ENCODE results near the gene NEDD9. TPM values are rescaled to one million over a fixed set of nuclear protein-coding genes. Genes with fewer than 3 reads are reported as not detected.
A peak's percentile ranks its signal among the peaks of the same experiment; 100 is the strongest.

The NEDD9 gene
- total and polyA plus RNA-seq, 2 donors (not counting 1 experiment from before 2014, with no cell fraction given): 38.9 to 46.2 TPM

GRCh38 chr6:11242711-11243110 is 10.2 kb upstream of the NEDD9 start:
- Histone ChIP-seq H3K27me3 (replicated peaks in 1 of 4; ENCODE audit: control extremely low read depth in 1 of 4, control insufficient read depth in 3 of 4, insufficient read depth in 4 of 4, low read length in 3 of 4) (no peaks in the 10 kb centered on the region), H3K27ac (ENCODE audit: low read length in 2 of 2) (peak overlapping the region in 1 of 2 donors; percentile 5), H4K20me1 (ENCODE audit: control insufficient read depth, insufficient read depth, low read length, poor library complexity, severe bottlenecking) (no peaks in the 10 kb centered on the region), H3K9ac (ENCODE audit: low read length) (no peak overlapping the region), H3K79me2 (ENCODE audit: control insufficient read depth, insufficient read depth, low read length) (peaks cover 50% of the 10 kb centered on the region), H3K4me3 (ENCODE audit: control extremely low read depth in 1 of 5, extremely low read depth in 1 of 5, insufficient read depth in 1 of 5, low read depth in 2 of 5, low read length in 4 of 5) (no peak overlapping the region), H3K36me3 (replicated peaks in 1 of 2; ENCODE audit: control extremely low read depth in 1 of 2, control insufficient read depth in 1 of 2, extremely low read depth in 1 of 2, insufficient read depth in 2 of 2, low read length in 1 of 2) (peaks cover 0 to 42% of the 10 kb centered on the region in 2 experiments), H3K4me1 (ENCODE audit: control insufficient read depth in 2 of 2, insufficient read depth in 2 of 2, low read length in 2 of 2) (no peaks in the 10 kb centered on the region), H3K4me2 (replicated peaks; ENCODE audit: low read depth, low read length, poor library complexity, severe bottlenecking) (no peak overlapping the region), H3K9me3 (ENCODE audit: control extremely low read depth in 1 of 3, control insufficient read depth in 2 of 3, insufficient read depth in 1 of 3, low read length in 2 of 3) (no peaks in the 10 kb centered on the region), H2AFZ (ENCODE audit: insufficient read depth, low read depth, low read length, poor library complexity, severe bottlenecking) (no peak overlapping the region)
- Mint-ChIP-seq H3K27me3 (no peaks in the 10 kb centered on the region), H3K9me3 (ENCODE audit: insufficient read depth) (no peaks in the 10 kb centered on the region), H3K4me1 (peaks cover 11% of the 10 kb centered on the region), H3K27ac (no peak overlapping the region), H3K4me3 (no peak overlapping the region)
- DNase-seq (no peak), ATAC-seq (ENCODE audit: low read depth) (no peak)
- intact Hi-C loops (cut with micrococcal nuclease): no loop called here
- TF ChIP-seq CTCF (IDR thresholded peaks at IDR 0.05) (no peak), EZH2 (IDR thresholded peaks at IDR 0.05; ENCODE audit: borderline replicate concordance, insufficient read depth, low read depth, low read length, poor library complexity, severe bottlenecking) (no peak)
- ChIA-PET POLR2A (no interaction called here), CTCF (interaction anchor here (0.9 kb wide), 1 partner anchor 70 kb away, joined by 3 read pairs; no protein-coding TSS in a partner anchor)

GRCh38 chr6:11241793-11242201 is 9.3 kb upstream of the NEDD9 start:
- peaks cover 17% of the 10 kb centered on the region for H3K4me1 Mint-ChIP-seq
- no peak overlapping the region for H3K4me3 ChIP-seq (ENCODE audit: control extremely low read depth in 1 of 5, extremely low read depth in 1 of 5, insufficient read depth in 1 of 5, low read depth in 2 of 5, low read length in 4 of 5)
- no peak overlapping the region for H3K27ac Mint-ChIP-seq
- no peak overlapping the region for H3K9ac ChIP-seq (ENCODE audit: low read length)
- no peaks in the 10 kb centered on the region for H3K27me3 ChIP-seq (replicated peaks in 1 of 4; ENCODE audit: control extremely low read depth in 1 of 4, control insufficient read depth in 3 of 4, insufficient read depth in 4 of 4, low read length in 3 of 4)
- H3K4me3 Mint-ChIP-seq: no peak overlapping the region
- intact Hi-C loops (cut with micrococcal nuclease): no loop called here
- peaks cover 0 to 42% of the 10 kb centered on the region in 2 experiments for H3K36me3 ChIP-seq (replicated peaks in 1 of 2; ENCODE audit: control extremely low read depth in 1 of 2, control insufficient read depth in 1 of 2, extremely low read depth in 1 of 2, insufficient read depth in 2 of 2, low read length in 1 of 2)
- ATAC-seq (ENCODE audit: low read depth): no peak
- H3K9me3 ChIP-seq (ENCODE audit: control extremely low read depth in 1 of 3, control insufficient read depth in 2 of 3, insufficient read depth in 1 of 3, low read length in 2 of 3): no peaks in the 10 kb centered on the region
- no peaks in the 10 kb centered on the region for H3K27me3 Mint-ChIP-seq
- POLR2A ChIA-PET: no interaction called here
- CTCF ChIA-PET: interaction anchor here (0.7 kb wide), 1 partner anchor 9 kb away, joined by 3 read pairs; no protein-coding TSS in a partner anchor
- H4K20me1 ChIP-seq (ENCODE audit: control insufficient read depth, insufficient read depth, low read length, poor library complexity, severe bottlenecking): no peaks in the 10 kb centered on the region
- peaks cover 4 to 6% of the 10 kb centered on the region in 2 donors for H3K4me1 ChIP-seq (ENCODE audit: control insufficient read depth in 2 of 2, insufficient read depth in 2 of 2, low read length in 2 of 2)
- H2AFZ ChIP-seq (ENCODE audit: insufficient read depth, low read depth, low read length, poor library complexity, severe bottlenecking): no peak overlapping the region
- no peaks in the 10 kb centered on the region for H3K9me3 Mint-ChIP-seq (ENCODE audit: insufficient read depth)
- WGBS (ENCODE audit: insufficient coverage): 95% methylated on average over 17 of the region's 17 CpGs
- TF ChIP-seq EZH2 (IDR thresholded peaks at IDR 0.05; ENCODE audit: borderline replicate concordance, insufficient read depth, low read depth, low read length, poor library complexity, severe bottlenecking) (no peak), CTCF (IDR thresholded peaks at IDR 0.05) (no peak)
- H3K79me2 ChIP-seq (ENCODE audit: control insufficient read depth, insufficient read depth, low read length): peaks cover 51% of the 10 kb centered on the region
- H3K4me2 ChIP-seq (replicated peaks; ENCODE audit: low read depth, low read length, poor library complexity, severe bottlenecking): no peak overlapping the region
- DNase-seq: no peak
- H3K27ac ChIP-seq (ENCODE audit: low read length in 2 of 2): no peak overlapping the region

Data from B cell (primary cell).